ENCODE data around the gene ADRA2B.
"Not testable (repeated sequence)": the region's sequence is repeated elsewhere in the genome, so short reads cannot be mapped to it uniquely, and the experiment has no call there.

Gene ADRA2B

DNA sequence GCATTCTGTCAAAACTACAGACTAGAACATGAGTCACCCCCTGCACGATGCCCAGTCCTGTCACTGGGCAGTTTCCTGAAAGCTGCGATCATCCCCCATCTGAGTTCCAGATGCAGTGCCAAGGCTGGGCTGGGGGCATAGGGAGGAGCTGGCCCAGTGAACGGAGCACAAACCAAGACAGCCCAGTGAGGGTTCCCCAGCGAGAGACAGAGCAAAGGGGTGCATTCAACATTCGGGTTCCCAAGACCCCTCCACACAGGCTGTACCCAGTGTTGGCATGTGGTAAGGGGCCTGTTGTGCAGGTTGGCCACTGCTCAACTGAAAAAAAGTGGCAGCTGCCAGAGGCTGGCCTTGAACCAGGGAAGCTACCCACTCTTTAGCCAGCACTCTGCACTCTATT, 46.0 kb downstream of the ADRA2B start:
- not testable (repeated sequence) for H3K9ac ChIP-seq (ENCODE audit: low read depth, low read length); H3K4me3 ChIP-seq (ENCODE audit: low read depth, low read length); H3K4me1 ChIP-seq (ENCODE audit: control insufficient read depth, insufficient read depth, low read length); H3K9me3 ChIP-seq (ENCODE audit: control insufficient read depth, insufficient read depth, low read length); H3K36me3 ChIP-seq (ENCODE audit: control insufficient read depth, insufficient read depth, low read length); H3K27me3 ChIP-seq (ENCODE audit: control insufficient read depth, insufficient read depth, low read length)

DNA sequence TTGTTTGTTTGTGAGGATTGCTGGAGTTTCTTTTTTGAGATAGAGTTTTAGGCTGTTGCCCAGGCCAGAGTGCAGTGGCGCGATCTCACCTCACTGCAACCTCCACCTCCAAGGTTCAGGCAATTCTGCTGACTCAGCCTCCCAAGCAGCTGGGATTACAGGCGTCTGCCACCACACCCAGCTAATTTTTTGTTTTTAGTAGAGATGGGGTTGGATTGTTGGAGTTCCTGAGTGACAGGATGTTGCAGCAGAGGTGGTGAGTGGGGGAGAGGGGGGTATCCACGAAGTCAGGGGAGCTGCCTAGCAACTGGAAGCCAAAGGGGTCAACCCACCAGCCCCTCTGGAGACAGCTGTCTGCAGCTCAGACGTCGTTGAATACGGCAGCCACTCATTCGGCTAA, 46.5 kb downstream of the ADRA2B start:
- not testable (repeated sequence) for H3K4me1 ChIP-seq (ENCODE audit: control insufficient read depth, insufficient read depth, low read length)

DNA sequence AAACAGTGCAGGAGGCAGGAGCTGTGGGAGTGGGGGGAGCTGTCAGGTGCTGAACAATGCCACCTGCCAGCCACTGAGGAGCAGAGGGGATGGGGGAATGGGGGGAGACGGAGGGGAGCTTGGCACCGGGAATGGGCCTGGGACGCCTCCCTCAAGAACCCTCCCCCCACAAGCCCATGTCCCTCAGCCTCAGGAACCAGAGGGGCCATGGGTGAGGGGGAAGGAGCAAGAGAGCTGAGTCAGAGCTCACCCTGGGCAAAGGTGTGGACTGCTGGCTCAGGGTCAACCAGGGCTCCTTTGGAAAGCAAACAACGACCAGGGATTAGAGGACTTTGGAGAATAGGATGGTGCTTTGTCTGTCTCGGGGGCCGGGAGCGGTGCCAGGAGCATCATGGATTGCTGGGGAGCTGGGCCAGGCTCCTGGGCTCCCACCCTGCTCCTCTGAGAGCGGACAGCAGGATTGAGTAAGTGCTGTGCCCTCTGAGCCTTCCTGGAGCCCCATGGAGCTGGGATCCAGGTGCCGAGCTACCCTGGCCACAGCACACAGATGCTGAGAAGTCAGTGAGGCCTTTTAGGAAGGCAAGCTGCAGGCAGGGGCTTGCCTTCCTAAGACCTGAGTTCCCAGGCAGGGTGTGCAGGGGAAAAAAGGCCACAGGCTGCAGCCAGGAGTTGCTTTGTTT, 48.3 kb downstream of the ADRA2B start:
- H3K27me3 ChIP-seq (ENCODE audit: control insufficient read depth, insufficient read depth, low read length); H3K36me3 ChIP-seq (ENCODE audit: control insufficient read depth, insufficient read depth, low read length); H3K4me1 ChIP-seq (ENCODE audit: control insufficient read depth, insufficient read depth, low read length); H3K4me3 ChIP-seq (ENCODE audit: low read depth, low read length); H3K9ac ChIP-seq (ENCODE audit: low read depth, low read length); H3K9me3 ChIP-seq (ENCODE audit: control insufficient read depth, insufficient read depth, low read length): not testable (repeated sequence)

More for the DNA sequence above, 46.5 kb downstream of the ADRA2B start:
- not testable (repeated sequence) for H3K9me3 ChIP-seq (ENCODE audit: control insufficient read depth, insufficient read depth, low read length); H3K9ac ChIP-seq (ENCODE audit: low read depth, low read length); H3K36me3 ChIP-seq (ENCODE audit: control insufficient read depth, insufficient read depth, low read length); H3K27me3 ChIP-seq (ENCODE audit: control insufficient read depth, insufficient read depth, low read length); H3K4me3 ChIP-seq (ENCODE audit: low read depth, low read length)

DNA sequence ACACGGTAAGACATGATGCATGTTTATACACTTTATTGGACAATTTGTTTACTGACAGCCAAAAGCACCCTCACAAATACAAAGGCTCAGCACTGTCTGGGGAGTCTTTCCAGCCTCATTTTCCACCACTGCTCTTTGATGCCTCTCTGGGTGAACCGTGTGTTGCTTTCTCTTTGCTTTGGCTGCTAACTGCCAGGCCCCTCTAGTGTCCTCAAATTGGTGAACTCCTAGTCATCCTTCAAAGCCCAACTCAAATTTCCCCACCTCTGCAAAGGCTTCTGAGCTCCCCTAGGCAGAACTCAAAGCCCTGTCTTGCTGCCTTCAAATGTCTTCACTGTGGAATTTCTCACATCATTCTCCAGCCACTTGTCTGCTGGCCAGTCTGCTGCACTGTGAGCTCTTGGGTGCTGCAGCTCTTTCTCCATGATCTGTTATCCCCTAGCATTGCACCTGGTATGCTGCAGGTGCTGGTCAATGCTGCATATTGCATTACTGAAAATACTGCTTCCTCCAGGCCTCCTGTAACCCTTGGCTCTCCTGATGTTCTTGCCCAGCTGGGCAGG, 49.2 kb downstream of the ADRA2B start:
- H3K36me3 ChIP-seq (ENCODE audit: control insufficient read depth, insufficient read depth, low read length); H3K4me1 ChIP-seq (ENCODE audit: control insufficient read depth, insufficient read depth, low read length); H3K9me3 ChIP-seq (ENCODE audit: control insufficient read depth, insufficient read depth, low read length); H3K4me3 ChIP-seq (ENCODE audit: low read depth, low read length); H3K9ac ChIP-seq (ENCODE audit: low read depth, low read length); H3K27me3 ChIP-seq (ENCODE audit: control insufficient read depth, insufficient read depth, low read length): not testable (repeated sequence)

DNA sequence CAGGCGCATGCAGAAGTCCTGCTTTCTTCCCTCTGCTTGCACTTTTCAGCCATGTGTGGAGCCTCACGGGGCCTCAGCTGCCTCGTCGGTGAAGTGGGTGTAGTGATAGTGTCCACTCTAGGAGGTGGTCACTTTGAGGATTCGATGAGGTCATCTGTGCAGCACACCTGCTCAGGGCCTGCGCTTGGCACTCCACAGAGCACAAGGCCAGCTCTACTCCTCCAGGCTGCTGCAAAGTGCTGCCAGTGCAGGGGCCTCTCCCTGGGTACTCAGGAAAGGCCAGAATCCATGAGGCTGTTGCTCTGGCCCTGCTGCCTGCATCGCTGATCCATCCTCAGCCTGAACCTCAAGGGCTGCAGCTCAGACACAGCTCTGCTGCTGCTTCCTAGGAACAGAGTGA, 49.9 kb downstream of the ADRA2B start:
- H3K27me3 ChIP-seq (ENCODE audit: control insufficient read depth, insufficient read depth, low read length); H3K4me3 ChIP-seq (ENCODE audit: low read depth, low read length); H3K9me3 ChIP-seq (ENCODE audit: control insufficient read depth, insufficient read depth, low read length); H3K9ac ChIP-seq (ENCODE audit: low read depth, low read length); H3K36me3 ChIP-seq (ENCODE audit: control insufficient read depth, insufficient read depth, low read length); H3K4me1 ChIP-seq (ENCODE audit: control insufficient read depth, insufficient read depth, low read length): not testable (repeated sequence)

DNA sequence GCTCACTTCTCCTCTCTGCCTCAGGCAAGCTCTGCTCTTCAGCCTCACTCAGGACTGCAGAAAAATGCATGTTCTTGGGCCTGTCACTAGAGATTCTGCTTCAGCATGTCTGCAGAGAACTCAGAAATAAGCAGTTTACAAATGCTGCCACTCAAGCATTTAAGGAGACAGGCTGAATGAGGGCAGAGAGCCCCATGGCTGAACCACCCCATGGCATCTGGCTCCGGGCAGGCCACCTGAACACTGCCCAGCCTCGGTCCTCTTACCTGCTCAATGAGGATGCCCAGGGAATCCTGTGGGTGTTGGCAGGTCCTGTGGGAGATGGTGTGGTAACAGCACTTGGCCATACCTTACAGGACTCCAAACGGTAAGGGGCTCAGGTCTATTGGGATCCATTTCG, 50.4 kb downstream of the ADRA2B start:
- not testable (repeated sequence) for H3K9me3 ChIP-seq (ENCODE audit: control insufficient read depth, insufficient read depth, low read length); H3K4me3 ChIP-seq (ENCODE audit: low read depth, low read length); H3K36me3 ChIP-seq (ENCODE audit: control insufficient read depth, insufficient read depth, low read length); H3K9ac ChIP-seq (ENCODE audit: low read depth, low read length); H3K4me1 ChIP-seq (ENCODE audit: control insufficient read depth, insufficient read depth, low read length); H3K27me3 ChIP-seq (ENCODE audit: control insufficient read depth, insufficient read depth, low read length)

DNA sequence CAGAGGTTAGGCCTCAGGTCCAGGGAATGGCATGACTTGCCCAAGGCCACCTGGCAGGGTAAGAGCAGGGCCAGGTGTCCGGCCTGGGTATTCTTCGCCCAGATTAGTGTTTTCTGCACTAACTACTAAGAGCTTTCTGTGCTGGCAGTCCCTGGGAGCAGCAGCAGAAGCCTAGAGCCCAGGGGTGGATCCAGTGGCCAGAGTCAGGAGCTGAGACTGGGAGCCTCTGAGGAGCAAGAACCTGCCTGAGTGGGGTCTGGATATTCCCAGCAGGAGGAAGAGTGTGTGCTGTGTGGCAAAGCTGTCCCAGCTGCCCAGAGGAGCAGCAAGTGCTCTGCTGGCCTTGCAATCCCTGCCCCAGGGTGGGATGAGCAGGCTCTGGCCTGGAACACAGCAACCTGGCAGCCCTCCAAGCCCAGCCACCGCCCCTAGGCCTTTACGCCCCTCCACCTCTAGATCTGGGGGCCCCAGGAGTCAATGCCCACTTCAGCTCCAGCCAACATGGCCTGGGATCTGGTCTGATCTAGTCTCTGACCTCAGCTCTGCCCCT, 50.9 kb downstream of the ADRA2B start:
- no peaks in the 10 kb centered on the region for H3K36me3 ChIP-seq (ENCODE audit: control insufficient read depth, insufficient read depth, low read length)
- no peaks in the 10 kb centered on the region for H3K4me1 ChIP-seq (ENCODE audit: control insufficient read depth, insufficient read depth, low read length)

DNA sequence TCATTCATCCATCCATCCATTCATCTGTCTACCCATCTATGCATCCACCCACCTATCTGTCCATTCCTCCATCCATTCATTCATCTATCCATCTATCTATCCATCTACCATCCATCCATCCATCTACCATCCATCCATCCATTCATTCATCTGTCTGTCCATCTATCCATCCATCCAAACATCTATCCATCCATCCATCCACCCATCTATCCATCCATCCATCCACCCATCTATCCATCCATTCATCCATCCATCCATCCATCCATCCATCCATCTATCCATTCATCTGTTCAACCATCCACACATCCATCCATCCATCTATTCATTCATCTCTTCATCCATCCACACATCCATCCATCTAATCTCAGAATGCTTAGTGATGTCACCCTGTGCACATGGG, 51.6 kb downstream of the ADRA2B start:
- H3K9ac ChIP-seq (ENCODE audit: low read depth, low read length); H3K4me1 ChIP-seq (ENCODE audit: control insufficient read depth, insufficient read depth, low read length); H3K27me3 ChIP-seq (ENCODE audit: control insufficient read depth, insufficient read depth, low read length); H3K4me3 ChIP-seq (ENCODE audit: low read depth, low read length); H3K9me3 ChIP-seq (ENCODE audit: control insufficient read depth, insufficient read depth, low read length); H3K36me3 ChIP-seq (ENCODE audit: control insufficient read depth, insufficient read depth, low read length): not testable (repeated sequence)

More for the DNA sequence above, 50.9 kb downstream of the ADRA2B start:
- no peak overlapping the region for H3K9ac ChIP-seq (ENCODE audit: low read depth, low read length)
- H3K4me3 ChIP-seq (ENCODE audit: low read depth, low read length), result no peak overlapping the region
- H3K9me3 ChIP-seq (ENCODE audit: control insufficient read depth, insufficient read depth, low read length), result no peaks in the 10 kb centered on the region
- no peaks in the 10 kb centered on the region for H3K27me3 ChIP-seq (ENCODE audit: control insufficient read depth, insufficient read depth, low read length)

DNA sequence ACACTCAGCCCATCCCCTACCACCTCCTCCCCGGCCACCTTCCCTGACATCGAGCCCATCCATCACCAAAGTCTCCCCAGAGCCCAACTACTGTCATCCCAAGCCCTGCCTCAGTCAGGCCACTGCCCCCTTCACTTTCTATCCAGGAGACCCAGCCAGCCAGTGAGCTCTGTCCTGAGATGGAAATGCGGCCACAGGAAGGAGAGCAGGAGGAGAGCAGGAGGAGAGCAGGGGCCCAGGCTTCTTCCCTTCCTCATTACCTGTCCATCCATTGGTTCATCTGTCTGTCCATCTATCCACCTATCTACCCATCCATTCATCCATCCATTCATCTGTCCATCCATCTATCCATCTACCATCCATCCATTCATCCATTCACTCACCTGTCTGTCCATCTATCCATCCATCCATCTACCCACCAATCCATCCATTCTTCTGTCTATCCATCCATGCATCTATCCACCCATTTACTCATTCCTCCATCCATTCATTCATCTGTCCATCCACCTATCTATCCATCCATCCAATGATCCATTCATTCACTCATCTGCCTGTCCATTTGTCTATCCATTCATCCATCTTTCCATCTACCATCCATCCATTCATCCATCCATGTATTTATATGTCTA, 52.2 kb downstream of the ADRA2B start:
- not testable (repeated sequence) for H3K4me3 ChIP-seq (ENCODE audit: low read depth, low read length); H3K4me1 ChIP-seq (ENCODE audit: control insufficient read depth, insufficient read depth, low read length); H3K9me3 ChIP-seq (ENCODE audit: control insufficient read depth, insufficient read depth, low read length); H3K27me3 ChIP-seq (ENCODE audit: control insufficient read depth, insufficient read depth, low read length); H3K9ac ChIP-seq (ENCODE audit: low read depth, low read length); H3K36me3 ChIP-seq (ENCODE audit: control insufficient read depth, insufficient read depth, low read length)

DNA sequence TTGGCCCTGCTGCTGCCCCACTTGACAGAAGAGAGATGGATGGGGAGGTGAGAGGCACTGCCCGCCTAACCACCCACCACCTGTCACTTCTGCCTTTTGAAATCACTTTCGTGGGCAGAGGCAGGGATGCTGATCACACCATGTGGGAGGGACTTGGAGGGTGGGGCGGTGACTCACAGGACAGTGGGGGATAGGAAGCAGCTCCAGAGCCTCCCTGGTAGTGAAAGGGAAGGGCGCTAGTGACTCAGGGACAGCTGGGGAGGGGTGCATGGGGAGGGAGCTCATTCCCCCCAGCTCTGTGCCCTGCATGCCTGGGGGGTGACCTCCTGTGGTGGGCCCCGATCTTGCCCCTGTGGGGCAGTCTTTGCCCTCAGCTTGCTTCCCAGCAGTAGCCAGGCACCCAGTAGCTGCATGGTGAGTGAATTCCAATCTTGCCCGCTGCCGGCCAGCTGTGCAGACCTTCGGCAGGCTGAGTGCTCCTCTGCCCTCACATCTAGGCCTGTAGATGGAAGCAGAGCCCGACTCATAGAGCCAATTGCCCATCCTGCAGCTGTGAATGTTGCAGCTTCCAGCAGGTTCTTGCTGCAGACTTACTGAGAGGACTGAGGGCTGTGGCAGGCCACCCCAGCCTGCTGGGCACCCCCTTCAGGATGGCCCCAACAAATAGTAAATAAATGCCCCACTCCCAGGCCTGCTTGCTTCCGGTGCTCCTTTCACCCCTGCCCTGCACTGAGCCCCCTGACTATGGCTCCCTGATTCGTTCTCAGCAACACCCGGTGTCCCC, 53.1 kb downstream of the ADRA2B start:
- H3K9me3 ChIP-seq (ENCODE audit: control insufficient read depth, insufficient read depth, low read length); H3K4me1 ChIP-seq (ENCODE audit: control insufficient read depth, insufficient read depth, low read length); H3K9ac ChIP-seq (ENCODE audit: low read depth, low read length); H3K27me3 ChIP-seq (ENCODE audit: control insufficient read depth, insufficient read depth, low read length); H3K36me3 ChIP-seq (ENCODE audit: control insufficient read depth, insufficient read depth, low read length); H3K4me3 ChIP-seq (ENCODE audit: low read depth, low read length): not testable (repeated sequence)

All from iPS-15b (cell line).